ENCODE data around the gene ARFIP1. TPM values are rescaled to one million over a fixed set of nuclear protein-coding genes. Genes with fewer than 3 reads are reported as not detected.

ARFIP1 gene
- total RNA-seq, 2 experiments from 2014 or later = 20.1 to 25.0 TPM

GRCh38 chr4:152935143-152935542 lies 155.4 kb downstream of the ARFIP1 start:
- Mint-ChIP-seq H3K36me3 (peaks cover 3% of the 10 kb centered on the region), H3K27ac (no peak overlapping the region), H3K4me3 (peak overlapping the region; percentile 62), H3K4me1 (peaks cover 23% of the 10 kb centered on the region), H3K27me3 (peaks cover 63% of the 10 kb centered on the region), H3K9me3 (ENCODE audit: low read depth) (no peaks in the 10 kb centered on the region)
- CTCF ChIA-PET = interaction anchor here (0.8 to 1.1 kb wide), 2 partner anchors 30 to 148 kb away, joined by 3 read pairs; no protein-coding TSS in a partner anchor
- DNase-seq = no peak
- no peak for ATAC-seq

- Mint-ChIP-seq H3K36me3 (peaks cover 3% of the 10 kb centered on the region), H3K4me1 (peaks cover 23% of the 10 kb centered on the region), H3K4me3 (peak within 1 kb of the TSS; percentile 62), H3K9me3 (ENCODE audit: low read depth) (no peaks in the 10 kb centered on the region), H3K27ac (no peak within 1 kb of the TSS), H3K27me3 (peaks cover 68% of the 10 kb centered on the region)
- ATAC-seq (peak; percentile 47), DNase-seq (no peak)
- CTCF ChIA-PET = interaction anchor here (0.8 to 1.1 kb wide), 2 partner anchors 30 to 149 kb away, joined by 3 read pairs; no protein-coding TSS in a partner anchor
Observed at GRCh38 chr4:152935631-152936445, 156.1 kb downstream of the ARFIP1 start, which contains the start of gene FHDC1. FHDC1 (plus strand) TSS chr4:152936323; CDS start chr4:152943058, 6,735 bp downstream.

- Mint-ChIP-seq H3K27me3 (peaks cover 68% of the 10 kb centered on the region), H3K27ac (no peak overlapping the region), H3K4me3 (peak overlapping the region; percentile 42), H3K36me3 (peaks cover 3% of the 10 kb centered on the region), H3K4me1 (peaks cover 23% of the 10 kb centered on the region), H3K9me3 (ENCODE audit: low read depth) (no peaks in the 10 kb centered on the region)
- DNase-seq (no peak), ATAC-seq (peak; percentile 34)
- CTCF ChIA-PET = interaction anchor here (1.1 kb wide), 1 partner anchor 31 kb away, joined by 3 read pairs; no protein-coding TSS in a partner anchor
Observed at GRCh38 chr4:152936446-152937335, 156.9 kb downstream of the ARFIP1 start.

GRCh38 chr4:152937336-152938236 lies 157.8 kb downstream of the ARFIP1 start:
- ATAC-seq = peak; percentile 59
- Mint-ChIP-seq H3K27ac (no peak overlapping the region), H3K27me3 (peaks cover 72% of the 10 kb centered on the region), H3K36me3 (peaks cover 3% of the 10 kb centered on the region), H3K4me3 (peak overlapping the region; percentile 67), H3K4me1 (peaks cover 23% of the 10 kb centered on the region), H3K9me3 (ENCODE audit: low read depth) (no peaks in the 10 kb centered on the region)
- CTCF ChIA-PET = interaction anchor here (1.1 kb wide), 1 partner anchor 190 kb away, joined by 4 read pairs; no protein-coding TSS in a partner anchor
- no peak for DNase-seq

DNA sequence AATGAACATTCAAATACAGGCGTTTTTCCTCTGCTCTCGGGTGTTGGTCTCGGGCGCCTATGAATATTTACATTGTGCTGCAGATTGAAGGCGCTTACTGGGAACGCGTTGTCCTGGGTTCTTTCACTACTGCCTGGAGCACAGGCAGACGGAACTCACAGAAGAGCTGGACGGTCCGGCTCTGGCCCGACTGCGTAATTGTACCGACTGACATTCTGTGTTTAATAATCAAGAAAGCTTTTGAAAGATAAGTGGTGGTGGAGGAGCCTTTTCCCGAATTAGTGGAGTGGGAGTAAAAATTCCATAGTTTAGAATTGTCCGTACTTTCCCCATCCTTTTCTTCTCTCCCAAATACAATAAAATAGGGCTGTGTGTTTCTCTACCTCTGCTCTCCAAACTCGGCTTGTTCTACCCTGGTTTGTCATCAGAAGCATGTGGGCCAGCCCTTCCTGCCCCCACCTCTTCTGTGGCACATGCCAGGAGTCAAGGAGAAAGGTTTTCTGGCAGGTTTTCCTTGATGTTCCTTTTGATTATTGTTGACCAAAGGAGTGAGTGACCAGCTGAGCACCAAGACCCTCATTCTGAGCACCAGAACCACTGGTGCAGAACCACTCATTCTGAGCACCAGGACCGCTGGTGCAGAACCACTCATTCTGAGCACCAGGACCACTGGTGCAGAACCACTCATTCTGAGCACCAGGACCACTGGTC lies 158.6 kb downstream of the ARFIP1 start:
- peak overlapping the region; percentile 67 for H3K4me3 Mint-ChIP-seq
- peaks cover 68% of the 10 kb centered on the region for H3K27me3 Mint-ChIP-seq
- peaks cover 3% of the 10 kb centered on the region for H3K36me3 Mint-ChIP-seq
- ATAC-seq (no peak), DNase-seq (no peak)
- CTCF ChIA-PET = interaction anchor here (1.1 kb wide), 1 partner anchor 189 kb away, joined by 4 read pairs; no protein-coding TSS in a partner anchor
- no peak overlapping the region for H3K27ac Mint-ChIP-seq
- no peaks in the 10 kb centered on the region for H3K9me3 Mint-ChIP-seq (ENCODE audit: low read depth)
- peaks cover 23% of the 10 kb centered on the region for H3K4me1 Mint-ChIP-seq

- peaks cover under 1% of the 10 kb centered on the region for H3K36me3 Mint-ChIP-seq
- CTCF ChIA-PET = no interaction called here
- H3K27ac Mint-ChIP-seq = no peak overlapping the region
- no peak overlapping the region for H3K4me3 Mint-ChIP-seq
- no peaks in the 10 kb centered on the region for H3K9me3 Mint-ChIP-seq (ENCODE audit: low read depth)
- DNase-seq = no peak
- no peak for ATAC-seq
- H3K4me1 Mint-ChIP-seq = peaks cover 20% of the 10 kb centered on the region
- peaks cover 58% of the 10 kb centered on the region for H3K27me3 Mint-ChIP-seq
Observed at GRCh38 chr4:152939621-152940020, 159.9 kb downstream of the ARFIP1 start.

GRCh38 chr4:152940461-152940860 lies 160.7 kb downstream of the ARFIP1 start:
- no peak for ATAC-seq
- H3K4me3 Mint-ChIP-seq = no peak overlapping the region
- H3K4me1 Mint-ChIP-seq = peaks cover 13% of the 10 kb centered on the region
- peaks cover 53% of the 10 kb centered on the region for H3K27me3 Mint-ChIP-seq
- no peaks in the 10 kb centered on the region for H3K9me3 Mint-ChIP-seq (ENCODE audit: low read depth)
- CTCF ChIA-PET = interaction anchor here (0.7 kb wide), 1 partner anchor 9 kb away, joined by 3 read pairs; no protein-coding TSS in a partner anchor
- DNase-seq = no peak
- no peaks in the 10 kb centered on the region for H3K36me3 Mint-ChIP-seq
- no peak overlapping the region for H3K27ac Mint-ChIP-seq

DNA sequence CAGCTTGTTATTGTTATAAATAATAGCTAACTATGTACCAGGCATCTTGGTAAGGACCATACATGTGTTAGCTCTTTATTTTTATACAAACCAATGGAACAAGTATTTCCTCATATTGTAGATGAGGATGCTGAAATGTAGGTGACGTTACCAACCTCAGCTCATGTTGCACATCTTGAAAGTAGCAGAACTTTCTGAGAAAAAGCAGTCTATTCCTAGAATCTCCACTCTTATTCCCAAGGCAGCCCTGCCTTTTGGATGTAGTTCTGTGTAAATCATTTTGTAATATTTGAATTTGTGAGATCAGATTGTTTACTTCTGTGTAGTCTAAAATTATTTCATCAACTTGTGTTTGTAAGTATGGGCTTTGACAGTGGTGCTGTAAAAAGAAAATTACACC lies 161.7 kb downstream of the ARFIP1 start:
- Mint-ChIP-seq H3K36me3 (no peaks in the 10 kb centered on the region), H3K4me1 (peaks cover 8% of the 10 kb centered on the region), H3K9me3 (ENCODE audit: low read depth) (no peaks in the 10 kb centered on the region), H3K4me3 (no peak overlapping the region), H3K27ac (no peak overlapping the region), H3K27me3 (peaks cover 51% of the 10 kb centered on the region)
- no peak for ATAC-seq
- CTCF ChIA-PET = no interaction called here
- DNase-seq = no peak

DNA sequence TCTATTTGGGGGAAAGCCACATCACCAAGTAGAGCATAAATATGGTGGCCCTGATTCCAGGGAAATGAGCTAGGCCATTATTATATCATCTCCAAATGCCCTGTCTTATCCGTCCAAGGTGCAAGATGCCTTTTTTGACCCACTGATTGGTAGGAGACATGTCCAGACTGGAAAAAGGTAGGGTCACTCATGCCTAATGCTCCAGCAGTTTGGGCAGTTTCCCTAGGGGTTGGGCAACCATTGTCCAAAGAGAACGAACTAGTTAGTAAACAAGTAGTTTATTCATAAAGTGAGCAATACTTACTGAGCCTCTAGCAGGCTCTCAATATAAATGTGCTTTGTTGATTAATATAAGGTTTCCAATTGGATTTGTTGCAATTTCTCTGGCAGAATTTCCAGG lies 162.6 kb downstream of the ARFIP1 start:
- Mint-ChIP-seq H3K4me1 (peaks cover 8% of the 10 kb centered on the region), H3K27ac (no peak overlapping the region), H3K27me3 (peaks cover 54% of the 10 kb centered on the region), H3K4me3 (no peak overlapping the region), H3K9me3 (ENCODE audit: low read depth) (no peaks in the 10 kb centered on the region), H3K36me3 (no peaks in the 10 kb centered on the region)
- ATAC-seq (no peak), DNase-seq (no peak)
- CTCF ChIA-PET = no interaction called here

GRCh38 chr4:152943672-152944071 lies 163.9 kb downstream of the ARFIP1 start:
- peaks cover 55% of the 10 kb centered on the region for H3K27me3 Mint-ChIP-seq
- CTCF ChIA-PET = interaction anchor here (1.2 kb wide), 2 partner anchors 140 to 184 kb away, joined by 3 read pairs; no protein-coding TSS in a partner anchor
- no peak overlapping the region for H3K27ac Mint-ChIP-seq
- no peaks in the 10 kb centered on the region for H3K36me3 Mint-ChIP-seq
- H3K9me3 Mint-ChIP-seq (ENCODE audit: low read depth) = no peaks in the 10 kb centered on the region
- H3K4me3 Mint-ChIP-seq = no peak overlapping the region
- no peak for ATAC-seq
- DNase-seq = no peak
- peaks cover under 1% of the 10 kb centered on the region for H3K4me1 Mint-ChIP-seq

DNA sequence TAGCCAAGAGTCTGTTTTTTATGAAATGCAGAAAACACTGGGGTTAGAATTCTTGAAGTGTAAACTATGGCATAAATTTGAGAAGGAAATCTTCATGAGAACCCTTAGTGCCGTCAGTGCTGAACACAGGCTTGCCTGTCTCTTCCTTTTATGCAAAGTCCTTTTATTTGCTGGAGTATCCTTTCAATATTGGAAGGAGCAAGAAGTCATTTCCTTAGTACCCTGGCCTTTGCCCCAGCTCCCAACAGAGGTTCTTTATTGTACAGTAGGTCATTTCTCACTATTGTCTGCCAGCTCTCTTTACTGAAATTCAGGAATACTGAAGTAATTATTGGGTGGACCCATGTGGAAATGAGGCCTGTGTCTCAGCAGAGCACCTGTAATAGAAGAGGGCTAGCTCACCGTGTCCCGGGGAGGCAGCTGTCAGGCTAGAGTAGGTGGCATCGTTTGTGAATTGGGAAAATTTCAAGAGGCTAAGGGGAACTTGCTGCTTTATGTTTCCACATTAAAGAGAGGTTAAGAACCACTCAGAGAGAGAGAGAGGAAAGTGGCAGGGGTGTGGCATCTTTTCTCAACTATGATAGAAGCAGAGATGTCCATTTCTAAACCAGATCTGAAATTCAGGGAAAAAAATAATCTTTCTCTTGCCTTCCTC lies 165.0 kb downstream of the ARFIP1 start:
- ATAC-seq (no peak), DNase-seq (no peak)
- peaks cover 47% of the 10 kb centered on the region for H3K27me3 Mint-ChIP-seq
- CTCF ChIA-PET = interaction anchor here (1.2 kb wide), 1 partner anchor 183 kb away, joined by 3 read pairs; no protein-coding TSS in a partner anchor
- no peaks in the 10 kb centered on the region for H3K9me3 Mint-ChIP-seq (ENCODE audit: low read depth)
- no peak overlapping the region for H3K4me3 Mint-ChIP-seq
- H3K36me3 Mint-ChIP-seq = no peaks in the 10 kb centered on the region
- no peaks in the 10 kb centered on the region for H3K4me1 Mint-ChIP-seq
- H3K27ac Mint-ChIP-seq = no peak overlapping the region

GRCh38 chr4:152945639-152946038 lies 165.9 kb downstream of the ARFIP1 start:
- Mint-ChIP-seq H3K27me3 (peaks cover 45% of the 10 kb centered on the region), H3K4me3 (no peak overlapping the region), H3K4me1 (no peaks in the 10 kb centered on the region), H3K36me3 (no peaks in the 10 kb centered on the region), H3K27ac (no peak overlapping the region), H3K9me3 (ENCODE audit: low read depth) (no peaks in the 10 kb centered on the region)
- ATAC-seq = no peak
- DNase-seq = no peak
- CTCF ChIA-PET = no interaction called here
